GM19023 (cell line): ENCODE measurements around the gene TSSK1B.
"Not testable (repeated sequence)": the region's sequence is repeated elsewhere in the genome, so short reads cannot be mapped to it uniquely, and the experiment has no call there.

Experiments
- ATAC-seq: cut with Tn5 transposase; IDR thresholded peaks from one replicate; pipeline ENCODE4 v1.9.1; 2021; ENCODE audit warnings: mild to moderate bottlenecking, moderate library complexity; ENCODE audit not compliant: unreplicated experiment

TSSK1B gene

DNA sequence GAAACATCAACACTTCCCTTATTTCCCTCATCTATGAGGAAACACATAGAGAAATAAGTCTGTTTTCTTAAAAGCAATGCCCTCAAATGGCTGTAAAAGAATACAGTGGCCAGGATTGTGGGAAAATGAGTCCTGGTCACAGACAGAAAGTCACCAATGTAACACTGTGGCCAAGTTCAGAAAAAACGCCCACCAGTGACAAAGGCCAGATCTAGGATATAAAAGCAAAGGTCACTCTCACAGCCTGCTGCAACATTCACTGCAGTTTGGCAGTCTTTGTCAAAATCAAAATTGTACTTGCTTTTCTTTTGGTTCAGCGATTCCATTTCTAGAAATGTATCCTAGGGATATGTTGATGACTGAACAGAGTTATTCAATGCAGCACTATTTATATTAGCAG is 30.5 kb downstream of the TSSK1B start:
- no peak for ATAC-seq

DNA sequence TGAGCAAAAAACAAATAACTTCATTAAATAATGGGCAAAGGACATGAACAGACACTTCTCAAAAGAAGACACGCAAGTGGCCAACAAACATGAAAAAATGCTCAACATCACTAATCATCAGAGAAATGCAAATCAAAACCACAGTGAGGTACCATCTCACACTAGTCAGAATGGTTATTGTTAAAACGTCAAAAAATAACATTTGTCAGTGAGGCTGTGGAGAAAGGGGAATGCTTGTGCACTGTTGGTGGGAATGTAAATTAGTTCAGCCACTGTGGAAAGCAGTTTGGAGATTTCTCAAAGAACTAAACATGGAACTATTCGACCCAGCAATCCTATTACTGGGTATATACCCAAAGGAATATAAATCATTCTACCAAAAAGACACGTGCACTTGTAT is 36.8 kb downstream of the TSSK1B start:
- not testable (repeated sequence) for ATAC-seq

DNA sequence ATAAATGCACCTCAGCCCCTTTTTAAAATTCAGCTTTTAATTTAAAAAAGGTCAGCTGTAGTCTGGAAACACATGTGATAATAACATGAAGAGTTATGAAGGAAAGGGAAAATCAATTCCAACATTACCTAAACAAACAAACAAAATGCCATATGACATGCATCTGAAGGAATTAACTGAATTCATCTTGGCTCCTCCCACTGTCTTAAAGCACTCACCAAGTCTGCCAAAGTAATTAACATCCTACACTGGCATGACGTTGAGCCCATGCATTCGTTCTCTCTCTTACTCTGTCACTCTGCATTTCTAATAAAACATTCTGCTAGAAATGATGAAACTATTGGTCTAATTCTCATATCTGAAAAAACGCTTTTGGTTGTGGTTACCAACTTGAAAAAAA is 37.7 kb downstream of the TSSK1B start:
- no peak for ATAC-seq

DNA sequence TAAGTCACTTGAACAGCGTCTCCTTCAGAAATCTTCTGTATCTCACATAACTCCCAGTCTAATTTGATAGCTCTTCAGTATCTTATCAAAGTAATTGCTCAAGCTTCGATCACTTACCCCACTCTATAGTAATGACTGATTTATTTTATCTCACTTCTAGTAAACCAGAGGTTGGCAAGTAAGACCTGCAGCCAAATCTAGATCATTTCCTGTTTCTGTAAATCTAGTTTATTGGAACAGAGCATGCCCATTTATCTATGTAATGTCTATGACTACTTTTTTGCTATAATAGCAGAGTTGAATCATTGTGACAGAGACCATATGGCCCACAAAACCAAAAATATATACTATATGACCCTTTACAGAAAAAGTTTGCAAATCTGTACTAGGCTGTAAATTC is 40.1 kb downstream of the TSSK1B start:
- no peak for ATAC-seq

DNA sequence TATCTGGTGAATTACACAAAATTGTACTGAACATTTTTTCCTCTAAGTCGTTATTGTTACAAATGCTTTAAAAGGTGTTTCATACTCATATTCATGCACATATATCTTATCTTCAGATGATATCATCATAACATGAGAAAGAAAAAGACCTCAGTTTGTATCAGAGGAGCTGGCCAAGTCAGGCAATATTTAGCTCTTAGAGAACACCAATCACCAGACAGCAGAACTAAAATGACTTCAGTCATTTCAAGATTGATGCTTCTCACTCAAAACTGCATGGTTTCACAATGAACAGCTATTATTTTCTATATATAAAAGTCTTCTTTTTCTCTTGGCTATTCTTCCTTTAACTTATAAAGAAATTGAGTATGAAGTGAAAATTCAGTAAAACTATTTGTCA is 44.6 kb downstream of the TSSK1B start:
- ATAC-seq = no peak

DNA sequence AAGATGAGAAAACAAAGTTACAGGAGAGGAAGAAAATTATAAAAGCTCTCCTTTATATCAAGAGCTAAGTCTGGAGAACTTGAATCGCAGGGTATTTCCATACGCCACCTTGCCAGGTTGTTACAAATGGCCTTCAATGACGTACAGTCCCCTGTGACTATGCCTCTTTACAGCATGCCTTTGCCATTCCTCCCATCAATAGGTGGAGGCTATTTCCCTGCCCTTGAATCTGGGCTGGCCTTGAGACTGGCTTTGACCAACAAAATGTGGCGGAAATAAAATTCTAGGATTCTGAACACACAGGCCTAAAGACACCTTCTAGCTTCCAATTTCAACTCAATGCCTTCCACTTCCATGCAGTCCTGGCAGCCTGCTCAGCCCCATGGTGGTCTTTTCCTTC is 45.7 kb downstream of the TSSK1B start:
- ATAC-seq = no peak

DNA sequence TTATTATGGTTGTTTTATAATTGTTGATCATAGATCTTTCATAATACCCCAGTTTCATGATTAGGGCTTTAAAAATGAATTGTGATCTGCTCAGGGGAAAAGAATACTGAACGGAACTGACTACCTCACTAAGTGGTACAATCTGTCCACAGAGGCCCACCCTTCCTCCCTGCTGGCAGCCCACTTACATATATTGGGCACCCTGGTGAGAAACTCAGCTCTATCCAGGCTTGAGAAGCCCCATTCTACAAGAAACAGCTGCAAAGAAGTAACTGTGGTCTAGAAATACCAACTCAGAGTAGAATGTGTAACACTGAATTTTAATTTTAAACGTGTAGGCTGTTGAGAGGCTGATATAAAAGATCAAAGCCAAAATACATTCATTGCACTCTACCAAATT is 46.9 kb downstream of the TSSK1B start:
- ATAC-seq = no peak

DNA sequence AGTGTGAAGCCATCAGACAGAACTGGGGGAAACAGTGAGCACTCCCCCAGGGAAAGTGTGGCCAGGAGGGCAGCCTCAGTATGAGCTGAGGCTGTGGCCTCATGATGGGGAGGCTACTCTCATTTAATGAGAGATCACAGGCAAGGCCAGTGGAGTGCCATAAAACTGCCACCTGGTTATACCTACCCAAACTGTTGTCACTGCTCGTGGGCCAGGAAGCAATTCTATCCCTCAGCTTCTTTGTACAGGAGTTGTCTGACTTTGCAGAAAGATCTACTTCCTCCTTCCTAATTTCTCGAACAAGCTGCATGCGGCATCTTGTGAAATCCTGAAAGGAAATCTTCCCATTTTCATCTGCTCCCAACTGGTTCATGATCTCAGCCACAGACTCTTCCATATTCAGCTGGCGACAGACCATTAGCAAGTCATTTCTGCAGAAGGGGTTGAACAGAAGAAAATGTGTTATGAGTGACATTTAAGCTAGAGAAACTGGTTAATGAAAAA is 50.0 kb downstream of the TSSK1B start:
- no peak for ATAC-seq

DNA sequence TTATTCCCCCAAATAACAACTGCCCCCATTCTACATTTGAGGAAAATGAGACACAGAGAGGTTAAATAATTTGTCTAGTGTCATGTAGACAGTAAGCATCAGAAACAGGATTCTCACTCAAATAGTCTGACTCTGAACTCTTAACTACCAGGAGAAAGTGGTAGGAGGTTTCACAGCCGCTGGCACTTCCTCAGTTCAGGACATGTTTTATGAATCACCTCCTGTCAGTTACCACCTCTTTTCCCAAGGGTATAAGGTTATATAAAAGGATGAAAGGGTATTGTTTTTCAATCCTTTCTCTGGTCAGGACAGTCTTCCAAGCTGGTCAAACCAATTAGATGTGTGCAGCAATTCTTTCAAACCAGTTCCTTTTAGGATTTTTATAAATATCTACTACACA is 52.1 kb downstream of the TSSK1B start:
- no peak for ATAC-seq
